NCI-H2107 (cell line): ENCODE data around the gene NCF4.

ENCODE experiments used
- DNase-seq: peaks from one replicate; lab custom pipeline; 2025; lab: John Stamatoyannopoulos, UW

NCF4 gene

GRCh38 chr22:36860821-36861659, at the start of gene NCF4:
TSS of gene NCF4 (plus strand) at chr22:36861006. CDS start at chr22:36861172, 166 bp downstream.
- DNase-seq = no peak

GRCh38 chr22:36811094-36811800, 49.6 kb upstream of the NCF4 start:
- DNase-seq = no peak

- no peak for DNase-seq
Observed at GRCh38 chr22:36814801-36815200, 46.0 kb upstream of the NCF4 start.

- no peak for DNase-seq
Observed at GRCh38 chr22:36815558-36816338, 45.1 kb upstream of the NCF4 start.

GRCh38 chr22:36816339-36816635, 44.5 kb upstream of the NCF4 start:
- DNase-seq = no peak

GRCh38 chr22:36816636-36817524, 43.9 kb upstream of the NCF4 start, which contains the start of gene PVALB:
TSS of gene PVALB (minus strand) at chr22:36817035. CDS start at chr22:36817005, 30 bp downstream.
- DNase-seq = no peak

- no peak for DNase-seq
Observed at GRCh38 chr22:36817525-36817848, 43.3 kb upstream of the NCF4 start.

- no peak for DNase-seq
Observed at GRCh38 chr22:36818010-36818642, 42.7 kb upstream of the NCF4 start.

GRCh38 chr22:36819112-36819511, 41.7 kb upstream of the NCF4 start:
- no peak for DNase-seq

- DNase-seq = no peak
Observed at GRCh38 chr22:36822581-36822980, 38.2 kb upstream of the NCF4 start.

GRCh38 chr22:36823186-36823839, 37.5 kb upstream of the NCF4 start:
- DNase-seq = no peak

- DNase-seq = no peak
Observed at GRCh38 chr22:36824655-36825054, 36.2 kb upstream of the NCF4 start.

GRCh38 chr22:36826262-36826661, 34.5 kb upstream of the NCF4 start:
- no peak for DNase-seq

GRCh38 chr22:36828815-36829214, 32.0 kb upstream of the NCF4 start:
- no peak for DNase-seq

- DNase-seq = no peak
Observed at GRCh38 chr22:36829370-36830002, 31.3 kb upstream of the NCF4 start.

- DNase-seq = no peak
Observed at GRCh38 chr22:36830601-36831000, 30.2 kb upstream of the NCF4 start.

GRCh38 chr22:36831206-36831605, 29.6 kb upstream of the NCF4 start:
- no peak for DNase-seq

- no peak for DNase-seq
Observed at GRCh38 chr22:36831717-36832116, 29.1 kb upstream of the NCF4 start.

GRCh38 chr22:36833073-36833472, 27.7 kb upstream of the NCF4 start:
- DNase-seq = no peak

- DNase-seq = no peak
Observed at GRCh38 chr22:36835903-36836302, 24.9 kb upstream of the NCF4 start.
